GM18520 (cell line): ENCODE measurements around the gene IL1RL1.

Experiments used
- ATAC-seq: cut with Tn5 transposase; IDR thresholded peaks from one replicate; pipeline ENCODE4 v1.9.1; 2021; ENCODE audit not compliant: unreplicated experiment

Gene IL1RL1

GRCh38 chr2:102366406-102367112 is 55.2 kb downstream of the IL1RL1 start:
- ATAC-seq: peak; percentile 58

GRCh38 chr2:102367331-102367971 is 56.1 kb downstream of the IL1RL1 start:
- ATAC-seq: peak; percentile 44

- ATAC-seq: no peak
Measured at GRCh38 chr2:102368461-102369109, 57.2 kb downstream of the IL1RL1 start.

- no peak for ATAC-seq
Measured at GRCh38 chr2:102369866-102370265, 58.5 kb downstream of the IL1RL1 start.

GRCh38 chr2:102376052-102376591 is 64.8 kb downstream of the IL1RL1 start:
- ATAC-seq: no peak

- no peak for ATAC-seq
Measured at GRCh38 chr2:102383722-102384121, 72.4 kb downstream of the IL1RL1 start.

- no peak for ATAC-seq
Measured at GRCh38 chr2:102385522-102385921, 74.2 kb downstream of the IL1RL1 start.

GRCh38 chr2:102386004-102386403 is 74.6 kb downstream of the IL1RL1 start:
- ATAC-seq: no peak

GRCh38 chr2:102386867-102387541 is 75.6 kb downstream of the IL1RL1 start:
- no peak for ATAC-seq

GRCh38 chr2:102387763-102388546 is 76.6 kb downstream of the IL1RL1 start:
- no peak for ATAC-seq

GRCh38 chr2:102391565-102391964 is 80.2 kb downstream of the IL1RL1 start:
- ATAC-seq: no peak

GRCh38 chr2:102392096-102392495 is 80.7 kb downstream of the IL1RL1 start:
- ATAC-seq: no peak

- ATAC-seq: no peak
Measured at GRCh38 chr2:102392942-102393341, 81.6 kb downstream of the IL1RL1 start.

- no peak for ATAC-seq
Measured at GRCh38 chr2:102396012-102396411, 84.6 kb downstream of the IL1RL1 start.

GRCh38 chr2:102397209-102397608 is 85.8 kb downstream of the IL1RL1 start:
- no peak for ATAC-seq

- ATAC-seq: no peak
Measured at GRCh38 chr2:102399499-102400141, 88.3 kb downstream of the IL1RL1 start.

GRCh38 chr2:102401456-102401855 is 90.1 kb downstream of the IL1RL1 start:
- no peak for ATAC-seq
